Amniotic stem cell (primary cell): ENCODE results near the gene UBL3.

ENCODE experiments used
- DNase-seq: peaks from one replicate; lab custom pipeline; 2025; lab: John Stamatoyannopoulos, UW

Gene UBL3

DNA sequence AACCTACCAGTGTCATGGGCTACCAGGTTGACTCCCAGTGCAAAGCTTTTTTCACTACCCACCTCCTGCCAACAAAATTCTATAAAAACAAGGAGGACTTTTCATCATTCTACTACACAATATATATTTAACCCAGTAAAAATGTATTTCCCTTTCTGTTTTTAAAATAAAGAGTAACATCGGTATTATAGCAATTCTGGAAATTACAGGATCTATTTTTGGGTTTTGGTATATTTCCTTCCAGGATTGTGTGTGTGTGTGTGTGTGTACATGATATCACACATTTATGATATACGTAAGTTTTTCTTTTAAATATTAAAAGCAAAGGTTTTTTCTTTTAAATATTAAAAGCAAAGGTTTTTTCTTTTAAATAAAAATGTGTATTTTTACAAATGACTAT, 6.0 kb upstream of the UBL3 start:
- no peak for DNase-seq

DNA sequence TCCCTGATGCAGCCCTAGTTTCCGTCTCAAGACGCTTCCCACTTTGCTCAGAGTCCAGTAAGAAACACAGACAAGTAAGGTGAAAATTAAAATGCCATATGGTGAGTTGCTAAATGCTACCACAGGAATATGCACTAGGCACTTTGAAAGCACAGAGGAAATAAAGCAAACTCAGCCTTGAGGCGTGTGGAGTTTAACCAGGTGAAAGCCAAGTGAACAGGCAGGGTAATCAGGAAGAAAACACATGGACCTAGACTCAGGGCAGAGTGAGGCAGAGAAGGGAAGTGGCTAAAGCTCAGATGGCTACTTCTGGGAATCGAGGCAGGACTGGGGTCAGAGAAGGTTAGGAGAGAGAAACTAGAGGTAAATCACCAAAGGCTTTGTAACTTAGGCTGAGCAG, 5.4 kb upstream of the UBL3 start:
- no peak for DNase-seq

DNA sequence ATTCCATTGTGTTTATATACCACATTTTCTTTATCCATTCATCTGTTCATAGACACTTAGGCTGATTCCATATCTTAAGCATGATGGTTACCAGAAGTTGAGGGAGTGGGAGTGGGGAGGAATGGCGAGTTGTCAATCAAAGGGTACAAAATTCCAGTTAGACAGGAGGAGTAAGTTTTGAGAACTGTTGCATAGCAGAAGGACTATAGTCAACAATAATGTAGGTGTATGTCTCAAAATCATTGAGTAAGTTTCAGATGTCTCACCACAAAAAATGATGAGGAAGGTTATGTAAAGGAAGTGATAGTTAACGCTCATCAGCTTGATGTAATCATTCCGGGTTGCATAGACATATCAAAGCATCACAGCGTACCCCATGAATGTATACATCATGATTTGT, 4.6 kb upstream of the UBL3 start:
- DNase-seq = no peak

DNA sequence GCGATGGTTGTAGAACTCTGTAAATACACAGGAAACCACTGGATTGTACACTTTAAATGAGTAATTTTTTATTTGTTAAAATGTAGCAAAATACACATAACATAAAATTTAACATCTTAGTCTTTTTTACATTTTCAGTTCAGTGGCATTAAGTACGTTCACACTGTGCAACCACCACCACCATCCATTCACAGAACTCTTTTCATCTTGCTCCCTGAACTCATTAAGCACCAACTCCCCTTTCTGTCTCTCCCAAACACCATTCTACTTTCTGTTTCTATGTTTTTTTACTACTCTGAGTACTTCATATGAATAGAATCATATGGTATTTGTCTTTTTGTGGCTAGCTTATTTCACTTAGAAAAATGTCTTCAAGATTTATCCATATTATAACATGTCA, 2.7 kb upstream of the UBL3 start:
- no peak for DNase-seq

DNA sequence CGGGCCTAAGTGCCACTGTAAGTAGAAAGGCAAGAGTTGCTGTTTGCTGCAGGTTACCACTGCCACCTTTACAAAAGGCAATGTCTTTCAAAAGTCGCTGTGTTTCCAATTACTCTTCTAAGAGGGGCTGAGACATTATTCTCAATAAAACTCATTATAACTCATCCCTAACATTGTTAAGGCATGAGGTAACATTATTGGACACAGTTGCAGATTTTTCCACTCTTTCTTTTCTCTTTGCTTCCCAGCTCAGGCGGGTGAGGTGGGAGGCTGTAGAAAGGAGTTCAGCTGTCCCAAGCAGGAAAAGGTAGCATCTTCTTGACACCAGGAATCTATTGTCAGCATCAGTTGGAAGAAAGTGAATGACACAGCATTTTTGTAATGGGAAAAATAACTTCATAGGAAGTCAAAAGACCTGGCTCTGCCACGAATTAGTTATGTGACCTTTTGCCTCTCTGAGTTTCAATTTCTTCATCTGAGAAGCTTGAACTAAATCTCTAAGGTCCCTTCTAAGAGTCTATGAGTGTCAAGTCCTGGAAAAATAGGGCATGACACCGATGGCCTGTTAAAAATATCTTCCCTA, 2.1 kb upstream of the UBL3 start:
- no peak for DNase-seq

DNA sequence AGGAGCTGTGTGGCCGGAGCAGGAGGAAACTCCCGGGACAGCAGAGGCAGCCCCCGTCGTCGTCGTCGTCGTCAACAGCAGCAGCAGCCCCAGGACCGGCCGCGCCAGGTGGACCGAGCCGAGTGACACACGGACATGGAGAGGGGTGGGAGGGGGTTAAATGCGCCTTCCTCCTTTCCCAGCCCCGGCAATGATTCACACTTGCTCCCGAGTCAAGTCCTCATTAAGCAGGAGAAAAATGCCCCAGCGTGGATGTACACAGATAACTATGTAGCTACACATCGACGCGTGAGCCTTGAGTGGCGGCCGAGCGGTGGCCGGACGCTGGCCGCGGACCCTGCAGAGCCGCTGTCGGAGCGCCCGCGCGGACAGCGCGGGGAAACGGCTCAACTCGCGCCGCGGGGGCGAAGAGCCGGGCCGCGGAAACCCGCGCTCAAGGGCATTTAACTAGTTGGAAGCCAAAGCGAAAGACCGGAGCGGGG, 645 bp downstream of the UBL3 start:
- peak; percentile 69 for DNase-seq

DNA sequence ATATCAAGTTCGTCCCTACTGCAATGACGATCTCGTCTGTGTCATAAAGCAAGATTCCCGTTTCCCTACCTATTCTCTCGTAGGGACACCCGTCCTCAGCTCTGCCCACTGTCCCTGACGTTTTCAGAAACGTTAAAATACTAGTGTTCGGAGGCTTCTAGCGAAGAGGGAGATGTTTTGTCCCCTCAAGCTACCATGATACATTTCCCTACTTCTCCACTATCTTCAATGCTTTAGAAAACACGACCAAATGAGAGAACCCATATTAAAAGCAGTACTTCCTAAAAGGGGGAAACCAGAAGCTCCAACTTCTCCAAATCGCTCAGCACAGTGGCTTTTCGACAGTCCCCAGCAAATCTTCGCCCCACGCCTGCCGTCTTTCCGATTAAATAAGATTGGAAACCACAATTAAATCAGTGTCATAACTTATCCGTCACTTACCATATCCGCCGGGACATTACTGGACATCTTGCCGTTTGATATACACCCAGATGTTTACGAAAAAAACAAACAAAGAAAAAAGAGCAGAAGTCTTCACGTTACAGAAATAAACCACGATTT, 1.3 kb downstream of the UBL3 start:
- no peak for DNase-seq

DNA sequence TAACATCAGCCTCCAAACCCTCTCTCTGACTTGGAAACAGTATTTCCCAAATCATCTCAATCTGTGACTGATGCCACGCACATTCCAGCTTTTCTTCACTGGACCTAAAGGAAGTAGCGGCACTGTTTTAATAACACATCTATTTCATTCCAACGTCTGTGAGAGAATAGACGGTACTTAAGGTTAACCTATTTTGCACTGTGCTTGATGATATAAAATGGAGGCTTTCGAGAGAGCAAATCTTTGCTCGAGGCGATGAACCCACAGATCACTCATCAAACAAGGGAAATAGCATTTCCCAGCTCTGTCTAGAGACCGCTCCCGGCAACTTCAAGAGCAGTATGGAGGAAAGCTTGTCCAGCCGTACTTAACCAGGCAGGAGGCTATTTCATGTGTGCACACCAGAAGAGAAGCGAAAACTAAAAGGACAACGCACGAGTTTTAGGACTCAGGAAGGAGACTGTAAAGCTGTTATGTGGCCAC, 2.9 kb downstream of the UBL3 start:
- DNase-seq = no peak

DNA sequence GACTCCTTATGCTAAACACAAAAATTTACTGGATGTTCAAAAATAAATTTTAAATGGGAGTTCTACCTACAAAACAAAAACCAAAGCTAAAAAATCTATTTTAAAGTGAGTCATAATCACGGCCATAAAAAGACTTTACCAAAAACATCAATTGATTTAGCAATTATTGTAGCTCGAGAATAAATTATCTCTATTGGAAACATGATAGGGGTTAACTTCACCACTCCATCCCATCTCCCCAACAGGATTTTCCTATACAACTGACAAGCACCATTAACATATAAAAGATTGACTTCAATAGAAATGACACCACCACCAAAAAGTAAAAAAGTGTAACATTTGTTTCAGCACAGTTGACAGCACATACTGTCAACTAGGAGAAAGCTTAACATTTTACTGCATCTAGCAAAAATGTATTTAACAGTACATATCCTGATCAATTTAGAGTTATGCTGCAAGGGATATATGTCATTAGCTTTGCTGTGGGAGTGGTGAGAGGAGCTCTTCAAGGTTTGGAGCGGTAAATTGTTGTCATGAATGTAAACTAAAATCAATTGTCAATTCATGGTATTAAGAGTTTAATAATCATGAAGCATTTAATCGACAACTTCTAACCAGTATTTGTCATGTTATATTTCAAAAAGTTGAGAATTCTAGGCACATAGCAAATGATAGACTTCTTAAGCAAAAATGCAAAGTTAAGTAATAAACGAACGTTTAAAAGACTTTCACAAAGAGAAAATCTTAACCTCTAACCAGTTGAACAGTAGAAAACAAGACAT, 3.8 kb downstream of the UBL3 start:
- DNase-seq = no peak

DNA sequence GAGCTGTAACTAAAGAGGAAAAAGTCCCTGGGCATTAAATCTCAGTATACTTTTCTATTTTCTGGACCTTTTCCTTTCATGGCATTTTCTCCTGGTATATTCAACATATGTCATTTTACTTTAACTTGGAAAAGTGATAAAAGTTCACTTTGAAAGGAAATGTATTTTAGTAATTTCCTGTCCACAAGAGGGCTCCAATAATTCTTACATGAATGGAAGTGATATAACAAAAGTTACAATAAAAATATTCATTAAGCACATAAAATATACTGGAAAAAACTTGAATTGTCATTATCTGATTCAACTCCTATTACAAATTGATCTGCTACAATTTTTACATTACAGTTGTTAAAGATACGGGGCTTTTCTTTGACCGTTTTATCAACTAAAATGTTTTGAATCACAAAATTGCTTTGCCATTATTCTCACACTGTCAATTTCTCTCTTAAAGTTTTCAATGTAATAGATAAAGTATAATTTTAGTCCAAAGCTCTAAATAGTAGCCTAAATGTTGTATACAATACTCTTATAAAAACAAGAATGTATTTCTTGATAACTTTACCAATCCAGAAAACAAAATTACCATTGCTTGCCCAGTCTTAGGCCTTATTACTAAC, 4.9 kb downstream of the UBL3 start:
- DNase-seq = no peak

DNA sequence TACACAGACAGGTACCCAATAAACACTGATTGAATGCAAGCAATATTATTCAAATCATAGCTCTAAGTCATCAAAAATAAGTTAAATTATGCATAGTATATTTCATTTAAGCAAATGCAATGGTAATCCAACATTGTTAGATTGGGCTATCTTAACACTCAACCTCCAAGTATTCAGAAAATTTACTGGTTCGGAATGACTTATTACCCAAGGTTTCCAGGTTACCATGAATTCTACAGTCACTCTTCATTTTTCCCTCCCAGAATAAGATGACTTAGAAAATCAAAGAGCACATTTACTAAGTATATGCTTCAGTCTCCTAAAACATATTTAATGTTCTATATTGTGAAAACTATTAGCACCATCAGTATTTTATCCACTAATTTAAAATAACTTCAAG, 6.0 kb downstream of the UBL3 start:
- no peak for DNase-seq

DNA sequence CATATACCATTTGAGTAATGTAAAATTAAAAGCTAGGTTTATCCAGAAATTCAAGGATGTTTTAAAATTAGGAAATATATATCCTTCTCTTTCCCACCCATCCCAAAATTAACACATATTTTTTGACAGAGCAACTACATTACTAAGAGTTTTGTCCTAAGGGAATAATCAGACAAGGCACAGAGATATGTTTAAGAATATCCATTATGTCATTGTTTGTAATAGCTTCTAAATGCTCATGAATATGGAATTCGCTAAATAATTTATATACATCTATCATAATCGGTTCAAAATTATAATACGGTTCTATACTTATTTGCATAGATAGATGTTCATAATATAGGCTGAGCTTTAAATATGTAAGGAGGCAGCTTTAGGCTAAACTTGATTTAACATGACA, 9.8 kb downstream of the UBL3 start:
- no peak for DNase-seq

DNA sequence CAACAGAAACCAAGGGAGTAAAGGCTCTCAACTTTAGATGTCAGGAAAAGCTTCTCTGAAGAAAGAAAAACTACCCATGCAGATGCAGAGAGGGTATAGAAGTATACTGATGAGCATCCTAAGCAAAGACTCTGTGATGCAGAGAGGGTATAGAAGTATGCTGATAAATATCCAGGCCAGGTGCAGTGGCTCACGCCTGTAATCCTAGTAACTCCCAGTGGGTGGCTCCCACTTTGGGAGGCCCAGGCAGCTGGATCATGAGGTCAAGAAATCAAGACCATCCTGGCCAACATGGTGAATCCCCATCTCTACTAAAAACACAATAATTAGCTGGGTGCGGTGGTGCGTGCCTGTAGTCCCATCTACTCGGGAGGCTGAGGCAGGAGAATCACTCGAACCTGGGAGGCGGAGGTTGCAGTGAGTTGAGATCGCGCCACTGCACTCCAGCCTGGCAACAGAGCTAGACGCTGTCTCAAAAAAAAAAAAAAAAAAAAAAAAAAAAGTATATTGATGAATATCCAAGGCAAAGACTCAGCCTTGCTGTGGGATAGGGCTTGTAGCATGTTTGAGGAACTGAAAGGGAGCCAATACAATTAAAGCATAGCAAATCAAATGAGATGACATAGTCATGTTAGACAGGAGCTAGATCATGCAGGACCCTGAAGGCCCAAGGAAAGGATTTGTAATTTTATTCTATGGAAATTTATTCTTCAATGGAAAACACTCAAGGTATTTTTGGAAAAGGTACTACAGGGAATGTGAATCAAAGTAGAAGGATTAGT, 14.9 kb downstream of the UBL3 start:
- DNase-seq = no peak

DNA sequence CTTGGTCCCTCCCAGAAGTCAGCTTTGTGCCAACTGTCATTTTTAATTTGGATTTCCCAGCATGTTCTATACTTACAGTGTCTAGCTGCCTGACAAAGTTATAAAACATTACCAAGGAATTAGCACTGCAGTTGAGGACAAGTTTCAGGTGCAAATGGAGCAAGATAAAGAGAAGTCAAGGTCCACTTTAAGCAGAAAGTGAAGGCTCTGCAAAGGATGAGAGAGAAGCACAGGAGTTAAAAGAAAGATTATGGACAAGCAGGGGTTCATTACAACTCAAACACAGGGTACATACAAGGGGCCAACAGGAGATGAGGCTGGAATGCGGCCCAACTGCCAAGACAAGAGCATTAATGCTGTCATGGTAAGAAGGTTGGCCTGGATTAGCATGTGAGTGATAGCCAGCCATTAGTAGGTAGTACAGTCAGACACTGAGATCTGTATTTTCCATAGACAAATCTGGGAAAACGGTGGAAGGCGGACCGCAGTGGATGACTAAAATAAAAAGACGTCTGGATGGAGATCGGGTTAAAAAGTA, 17.6 kb downstream of the UBL3 start:
- DNase-seq = no peak

DNA sequence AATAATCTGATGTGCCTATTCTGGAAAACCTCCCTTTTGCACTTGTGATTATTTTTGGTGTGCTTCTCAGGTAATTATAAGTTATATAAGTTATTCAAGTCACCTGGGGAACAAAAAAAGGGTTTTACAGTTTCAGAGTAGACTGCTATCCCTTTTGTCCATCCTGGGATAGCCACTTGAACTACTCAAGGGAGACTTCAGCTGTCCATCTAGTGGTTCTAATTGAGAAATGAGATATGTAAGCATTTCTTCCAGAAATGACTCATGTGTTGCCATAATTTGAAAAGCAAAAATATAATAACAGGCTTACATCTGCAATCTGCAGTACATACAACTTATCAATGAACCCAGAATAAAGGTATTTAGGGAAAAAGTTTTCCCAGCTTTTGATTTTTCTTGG, 20.4 kb downstream of the UBL3 start:
- DNase-seq = no peak

DNA sequence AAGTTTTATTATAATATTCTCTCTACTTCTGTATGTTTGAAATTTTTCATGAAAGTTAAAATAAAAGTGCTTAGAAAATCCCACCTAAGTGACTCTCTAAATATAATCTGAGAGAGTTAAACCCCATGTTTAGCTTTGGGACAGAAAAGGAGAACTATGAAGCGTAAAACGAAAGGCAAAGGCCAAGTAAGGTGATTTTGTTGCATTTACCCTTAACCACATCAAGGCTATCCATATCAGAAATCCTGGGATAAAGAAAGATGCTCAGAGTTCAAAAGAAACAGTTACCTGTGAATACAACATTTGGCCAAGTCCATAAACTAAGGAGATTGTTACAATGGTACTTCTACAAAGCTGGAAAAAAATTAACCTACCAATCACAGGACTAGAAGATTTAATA, 31.3 kb downstream of the UBL3 start:
- DNase-seq = no peak

DNA sequence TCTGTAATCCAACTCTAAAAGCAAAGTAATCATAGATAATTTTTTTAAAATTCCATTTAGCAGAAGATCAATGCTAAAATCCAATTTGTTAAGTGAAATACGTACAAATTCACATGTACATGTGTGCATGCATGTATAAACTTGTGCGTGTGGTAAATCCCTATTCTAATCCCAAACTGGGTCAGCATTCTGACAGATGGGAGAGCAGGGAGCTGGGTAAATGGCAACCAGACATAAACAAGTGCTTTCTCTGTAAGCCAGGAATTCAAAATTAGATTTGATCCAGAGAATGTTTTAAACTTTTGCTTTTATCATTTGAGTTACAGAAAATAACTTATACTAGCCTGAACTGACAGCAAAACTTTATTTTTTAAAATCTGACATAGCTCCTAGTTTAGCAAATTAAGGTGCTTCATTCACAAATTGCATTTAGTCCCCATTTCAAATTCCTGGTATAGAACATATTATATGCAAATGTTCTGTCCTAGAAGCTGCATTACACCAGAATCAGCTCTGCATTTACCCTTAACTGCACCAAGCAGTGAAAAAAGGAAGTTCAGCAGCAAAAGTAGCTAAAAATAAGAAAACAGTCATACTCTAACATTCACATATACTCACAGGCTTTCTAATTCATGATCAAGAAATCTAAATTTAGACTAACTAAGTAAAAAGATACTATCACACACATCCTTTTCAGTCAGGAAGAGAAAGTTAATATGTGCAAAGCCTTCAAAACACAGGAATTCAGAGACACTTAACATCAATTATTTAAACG, 32.6 kb downstream of the UBL3 start:
- no peak for DNase-seq

DNA sequence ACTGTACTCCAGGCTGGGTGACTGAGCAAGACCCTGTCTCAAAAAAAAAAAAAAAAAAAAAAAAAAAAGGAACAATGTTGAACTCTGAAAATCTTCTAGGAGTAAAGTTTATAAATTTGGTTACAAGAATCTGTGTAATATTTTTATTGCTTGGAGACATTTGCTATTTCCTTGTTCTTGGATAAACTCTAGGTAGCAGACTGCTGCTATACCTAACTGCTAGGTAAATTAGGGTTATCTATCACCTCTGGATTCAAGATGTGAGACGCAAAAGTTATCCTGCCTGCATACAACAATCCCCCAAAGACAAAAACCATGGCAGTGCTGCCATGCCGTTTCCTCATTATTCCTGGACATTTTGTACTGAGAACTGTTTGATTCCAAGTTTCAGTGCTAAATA, 33.7 kb downstream of the UBL3 start:
- DNase-seq = no peak

DNA sequence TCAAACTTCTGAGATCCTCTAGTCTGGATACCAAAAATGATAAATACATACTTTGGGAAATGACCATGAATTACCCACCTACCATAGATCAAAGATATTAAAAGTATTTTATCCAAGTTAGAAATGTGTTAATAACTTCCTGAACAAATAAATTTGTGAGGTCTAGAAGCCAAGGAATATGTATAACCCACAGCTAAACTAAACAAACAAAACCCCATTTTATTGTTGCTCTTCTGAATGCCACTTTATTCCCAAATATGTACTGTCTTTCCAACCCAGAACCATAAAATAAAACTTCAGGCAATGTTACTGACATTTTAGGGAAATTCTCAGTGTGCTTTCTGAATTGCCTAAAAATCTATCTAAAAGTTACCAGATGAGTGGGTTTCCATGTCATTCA, 35.1 kb downstream of the UBL3 start:
- no peak for DNase-seq

DNA sequence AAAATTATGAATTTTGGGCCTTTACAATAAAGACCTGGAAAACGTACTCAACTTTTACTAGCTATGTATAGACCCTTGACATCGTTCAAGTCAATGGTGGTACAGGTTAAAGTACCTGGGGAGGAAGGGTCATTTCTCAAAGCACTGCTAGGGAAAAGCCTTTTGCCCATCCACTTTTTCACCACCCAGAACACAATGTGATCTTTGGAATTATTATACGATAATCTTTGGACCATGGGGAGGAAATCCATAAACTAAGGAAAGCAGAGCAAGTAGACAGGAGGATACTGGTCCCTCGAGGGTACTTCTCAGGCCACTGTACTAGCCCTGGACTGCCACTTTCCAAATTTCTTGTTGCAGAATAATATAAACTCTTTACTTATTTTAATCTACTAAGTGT, 39.5 kb downstream of the UBL3 start:
- DNase-seq = no peak

DNA sequence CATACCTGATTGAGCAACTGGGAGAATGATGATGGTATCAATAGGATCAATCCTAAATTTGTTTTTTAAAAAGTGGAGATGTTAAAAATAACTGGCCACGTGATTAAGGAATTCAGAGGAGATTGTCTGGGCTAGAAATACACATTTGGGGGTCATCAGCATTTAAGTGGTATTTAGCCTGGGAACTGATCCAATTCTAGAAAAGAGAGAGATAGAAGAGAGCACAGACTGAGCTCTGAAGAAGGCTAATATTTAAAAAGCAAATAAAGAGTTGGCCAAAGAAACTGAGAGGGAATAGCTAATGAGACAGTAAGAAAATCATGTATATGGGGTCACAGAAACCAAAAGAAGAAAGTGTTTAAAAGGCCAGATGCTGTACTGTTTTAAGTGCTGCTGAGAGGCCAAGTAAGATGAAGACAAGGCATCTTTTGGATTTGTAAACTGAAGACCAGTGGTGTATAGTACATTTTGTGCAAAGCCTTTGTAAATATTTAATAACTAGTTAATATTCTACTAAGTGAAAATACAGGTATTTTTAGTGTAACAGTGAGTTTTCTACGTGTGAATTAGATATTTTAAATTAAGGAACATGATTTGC, 40.2 kb downstream of the UBL3 start:
- no peak for DNase-seq
